Esophagus muscularis mucosa (tissue), 4 donors: ENCODE data around the gene PLB1.

Experiments used
- CTCF ChIP-seq, 3 experiments: fragments of 200-600 bp in 2 of 3; fragments of 450-650 bp in 1 of 3; sonication (generic) in 2 of 3; IDR thresholded peaks; one replicate each; pipeline ENCODE4 v1.5.1; 2017 to 2019; ENCODE audit warnings: antibody characterized with exemption in 3 of 3, mild to moderate bottlenecking in 2 of 3, moderate library complexity in 1 of 3
- EP300 ChIP-seq: sonication (generic); formaldehyde crosslinking; IDR thresholded peaks from one replicate; pipeline ENCODE4 v1.6.1; 2017; ENCODE audit warnings: antibody characterized with exemption
- POLR2A ChIP-seq: fragments of 450-650 bp; IDR thresholded peaks from one replicate; pipeline ENCODE4 v1.6.1; 2017; ENCODE audit warnings: antibody characterized with exemption, moderate library complexity, mild to moderate bottlenecking, low read depth
- POLR2AphosphoS5 ChIP-seq, 2 donors: sonication (generic); formaldehyde crosslinking; IDR thresholded peaks; one replicate each; pipeline ENCODE4 v1.6.1; 2017; ENCODE audit warnings: antibody characterized with exemption in 2 of 2

DNA sequence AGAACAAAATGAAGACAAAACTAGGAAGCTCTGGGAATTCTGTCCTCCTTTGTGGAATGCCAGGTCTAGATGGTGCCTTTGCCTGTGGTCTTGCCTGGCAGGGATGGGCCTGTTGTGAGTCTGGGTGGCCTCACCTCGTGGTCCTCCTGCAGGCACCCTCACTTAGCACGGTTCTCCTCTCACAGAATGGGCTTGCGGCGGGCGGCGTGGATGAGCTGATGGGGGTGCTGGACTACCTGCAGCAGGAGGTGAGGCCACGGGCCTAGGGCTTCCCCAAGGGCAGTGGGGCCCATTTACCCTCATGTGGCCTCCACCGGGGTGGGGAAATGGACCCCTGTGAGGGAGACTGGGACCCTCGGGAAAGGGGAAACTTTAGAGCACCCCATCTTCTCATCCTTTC lies 42.3 kb downstream of the PLB1 start:
- no peak for TF ChIP-seq CTCF (IDR thresholded peaks at IDR 0.05)
- no peak for TF ChIP-seq POLR2A
- TF ChIP-seq EP300 = no peak
- TF ChIP-seq POLR2AphosphoS5 (IDR thresholded peaks at IDR 0.05) = no peak
